DMS53 treated with DMSO at 0.1 percent for 48 hours (cell line): ENCODE data around the gene DPRX.
"Not testable (repeated sequence)": the region's sequence is repeated elsewhere in the genome, so short reads cannot be mapped to it uniquely, and the experiment has no call there.

Experiments
- DNase-seq: peaks from one replicate; lab custom pipeline; 2025; ENCODE audit not compliant: unreplicated experiment; lab: John Stamatoyannopoulos, UW

DPRX gene

GRCh38 chr19:53644061-53644816, 12.4 kb downstream of the DPRX start:
- DNase-seq = no peak

- DNase-seq = no peak
Observed at GRCh38 chr19:53646144-53646543, 14.3 kb downstream of the DPRX start.

- no peak for DNase-seq
Observed at GRCh38 chr19:53647350-53647749, 15.6 kb downstream of the DPRX start.

GRCh38 chr19:53647792-53648191, 16.0 kb downstream of the DPRX start:
- DNase-seq = no peak

- no peak for DNase-seq
Observed at GRCh38 chr19:53649746-53650593, 18.2 kb downstream of the DPRX start.

GRCh38 chr19:53652476-53652875, 20.7 kb downstream of the DPRX start:
- no peak for DNase-seq

- DNase-seq = no peak
Observed at GRCh38 chr19:53655042-53655665, 23.4 kb downstream of the DPRX start.

GRCh38 chr19:53657330-53657729, 25.5 kb downstream of the DPRX start:
- no peak for DNase-seq

GRCh38 chr19:53657778-53658177, 26.0 kb downstream of the DPRX start:
- no peak for DNase-seq

GRCh38 chr19:53659292-53659691, 27.5 kb downstream of the DPRX start:
- no peak for DNase-seq

GRCh38 chr19:53660584-53660983, 28.8 kb downstream of the DPRX start:
- no peak for DNase-seq

- DNase-seq = no peak
Observed at GRCh38 chr19:53662209-53662608, 30.4 kb downstream of the DPRX start.

- DNase-seq = no peak
Observed at GRCh38 chr19:53664152-53664551, 32.4 kb downstream of the DPRX start.

- no peak for DNase-seq
Observed at GRCh38 chr19:53664760-53665159, 33.0 kb downstream of the DPRX start.

- not testable (repeated sequence) for DNase-seq
Observed at GRCh38 chr19:53666331-53666730, 34.5 kb downstream of the DPRX start.

- not testable (repeated sequence) for DNase-seq
Observed at GRCh38 chr19:53668804-53669203, 37.0 kb downstream of the DPRX start.

- no peak for DNase-seq
Observed at GRCh38 chr19:53670345-53670744, 38.5 kb downstream of the DPRX start.

- DNase-seq = no peak
Observed at GRCh38 chr19:53671663-53672062, 39.9 kb downstream of the DPRX start.
